Endothelial cell of umbilical vein (primary cell): ENCODE results near the gene DNAJB13.

Experiments
- EZH2 ChIP-seq: IDR thresholded peaks from 2 replicates; pipeline ENCODE4 v1.6.1; 2012; ENCODE audit warnings: borderline replicate concordance, low read depth, mild to moderate bottlenecking, moderate library complexity, low read length, inconsistent platforms; ENCODE audit not compliant: severe bottlenecking
- GATA2 ChIP-seq: IDR thresholded peaks from 2 replicates; pipeline ENCODE4 v1.7.0; 2011; ENCODE audit warnings: low read depth, mild to moderate bottlenecking, moderate library complexity, mixed read lengths, low read length; ENCODE audit not compliant: insufficient read length, insufficient read depth
- MYC ChIP-seq: IDR thresholded peaks from one replicate; pipeline ENCODE4 v1.6.1; 2011; ENCODE audit warnings: mild to moderate bottlenecking, low read depth, low read length
- POLR2A ChIP-seq: IDR thresholded peaks from 2 replicates; pipeline ENCODE4 v1.6.1; 2012; ENCODE audit warnings: low read depth, mild to moderate bottlenecking, control low read depth, low read length
- POLR2AphosphoS5 ChIP-seq: IDR thresholded peaks from 2 replicates; pipeline ENCODE4 v1.6.1; 2012; ENCODE audit warnings: low read depth, mild to moderate bottlenecking, control low read depth, low read length, moderate library complexity; ENCODE audit not compliant: insufficient read depth
- TF ChIP-seq, protein P1 (sequence below), 2 donors: IDR thresholded peaks; 1 replicate in 1 of 2; 2 replicates in 1 of 2; pipeline ENCODE4 v1.5.1; 2011; ENCODE audit warnings: low read length in 2 of 2, mild to moderate bottlenecking in 2 of 2, moderate library complexity in 2 of 2, control low read depth in 1 of 2, inconsistent platforms in 1 of 2, low read depth in 1 of 2; ENCODE audit not compliant: insufficient read depth in 1 of 2; ENCODE audit errors: extremely low read depth in 1 of 2

DNA sequence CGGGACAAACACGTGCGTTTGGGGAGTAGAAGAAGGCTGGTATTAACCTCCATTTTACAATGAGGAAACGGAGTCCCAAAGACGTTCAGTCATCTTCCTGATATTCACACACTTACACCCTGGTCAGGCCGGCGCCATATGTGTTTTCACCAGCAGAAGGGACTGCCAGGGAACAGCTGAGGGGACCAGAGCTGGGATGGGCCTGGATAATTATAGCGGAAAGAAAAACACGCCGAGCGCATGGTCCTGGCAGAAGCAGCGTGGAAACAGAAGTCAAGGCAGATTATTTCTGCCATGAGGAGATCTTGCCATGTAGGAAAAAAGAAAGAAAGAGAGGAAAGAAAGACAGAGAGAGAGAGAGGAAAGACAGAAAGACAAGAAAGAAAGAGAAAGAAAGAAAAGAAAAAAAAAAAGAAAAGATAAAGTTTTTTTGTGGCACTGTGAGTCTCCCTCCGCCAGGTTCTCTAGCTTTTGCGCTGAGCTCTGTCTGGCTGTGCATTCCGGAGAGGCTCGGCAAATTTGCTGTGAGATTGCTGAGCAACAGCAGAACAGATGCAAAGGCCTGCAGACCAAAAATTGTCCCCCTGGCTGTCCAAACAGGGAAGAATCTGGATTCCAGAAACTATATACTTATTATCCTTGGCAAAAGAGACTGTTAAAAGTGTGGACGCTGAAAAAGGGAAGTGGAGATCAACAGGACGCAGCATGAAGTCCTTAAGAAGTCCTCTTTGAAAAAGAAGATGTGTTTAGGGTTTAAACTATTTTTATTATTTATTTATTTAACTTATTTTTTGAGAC, 33.1 kb downstream of the DNAJB13 start:
- TF ChIP-seq, protein P1, sequence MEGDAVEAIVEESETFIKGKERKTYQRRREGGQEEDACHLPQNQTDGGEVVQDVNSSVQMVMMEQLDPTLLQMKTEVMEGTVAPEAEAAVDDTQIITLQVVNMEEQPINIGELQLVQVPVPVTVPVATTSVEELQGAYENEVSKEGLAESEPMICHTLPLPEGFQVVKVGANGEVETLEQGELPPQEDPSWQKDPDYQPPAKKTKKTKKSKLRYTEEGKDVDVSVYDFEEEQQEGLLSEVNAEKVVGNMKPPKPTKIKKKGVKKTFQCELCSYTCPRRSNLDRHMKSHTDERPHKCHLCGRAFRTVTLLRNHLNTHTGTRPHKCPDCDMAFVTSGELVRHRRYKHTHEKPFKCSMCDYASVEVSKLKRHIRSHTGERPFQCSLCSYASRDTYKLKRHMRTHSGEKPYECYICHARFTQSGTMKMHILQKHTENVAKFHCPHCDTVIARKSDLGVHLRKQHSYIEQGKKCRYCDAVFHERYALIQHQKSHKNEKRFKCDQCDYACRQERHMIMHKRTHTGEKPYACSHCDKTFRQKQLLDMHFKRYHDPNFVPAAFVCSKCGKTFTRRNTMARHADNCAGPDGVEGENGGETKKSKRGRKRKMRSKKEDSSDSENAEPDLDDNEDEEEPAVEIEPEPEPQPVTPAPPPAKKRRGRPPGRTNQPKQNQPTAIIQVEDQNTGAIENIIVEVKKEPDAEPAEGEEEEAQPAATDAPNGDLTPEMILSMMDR (IDR thresholded peaks at IDR 0.05; ENCODE audit: extremely low read depth in 1 of 2, insufficient read depth in 1 of 2, low read depth in 1 of 2, low read length in 2 of 2) = no peak
- no peak for TF ChIP-seq POLR2A
- TF ChIP-seq POLR2AphosphoS5 = no peak
- TF ChIP-seq GATA2 = no peak
- TF ChIP-seq EZH2 = no peak
- TF ChIP-seq MYC = no peak
